ENCODE results near the gene ERGIC3.

The ERGIC3 gene

GRCh38 chr20:35598899-35599775, 57.3 kb downstream of the ERGIC3 start:
- DNase-seq (ENCODE audit: low spot score) = no peak

- no peak for DNase-seq (ENCODE audit: low spot score)
These were observed 57.9 kb downstream of the ERGIC3 start for GRCh38 chr20:35599776-35600120.

- DNase-seq (ENCODE audit: low spot score) = no peak
These were observed 58.5 kb downstream of the ERGIC3 start for GRCh38 chr20:35600176-35600992.

- peak; percentile 84 for DNase-seq (ENCODE audit: low spot score)
These were observed 59.4 kb downstream of the ERGIC3 start for GRCh38 chr20:35600993-35601973.

- no peak for DNase-seq (ENCODE audit: low spot score)
These were observed 60.1 kb downstream of the ERGIC3 start for GRCh38 chr20:35601990-35602389.

- DNase-seq (ENCODE audit: low spot score) = no peak
These were observed 61.1 kb downstream of the ERGIC3 start for GRCh38 chr20:35602851-35603495.

GRCh38 chr20:35603695-35604448, 62.0 kb downstream of the ERGIC3 start:
- DNase-seq (ENCODE audit: low spot score) = no peak

GRCh38 chr20:35604449-35604747, 62.5 kb downstream of the ERGIC3 start:
- DNase-seq (ENCODE audit: low spot score) = no peak

GRCh38 chr20:35606127-35606526, 64.2 kb downstream of the ERGIC3 start:
- DNase-seq (ENCODE audit: low spot score) = no peak

Data from AG08396 (cell line).